ENCODE results near the gene KCNH5.

DNA sequence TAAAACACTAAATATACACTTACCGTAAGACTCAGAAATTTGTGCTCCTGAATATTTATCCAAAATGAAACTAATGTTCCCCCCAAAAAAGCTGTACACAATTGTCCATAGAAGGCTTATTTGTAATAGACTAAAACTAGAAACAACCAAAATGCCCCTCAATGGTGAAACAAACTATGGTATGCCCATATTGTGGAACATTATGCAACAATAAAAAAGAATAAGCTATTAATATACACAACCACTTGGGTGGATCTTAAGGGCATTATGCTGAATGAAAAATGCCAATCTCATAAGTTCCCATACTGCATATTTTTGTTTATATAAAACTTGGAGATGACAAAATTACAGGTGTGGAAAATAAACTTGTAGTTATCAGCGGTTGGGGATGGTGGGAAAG is 357.4 kb downstream of the KCNH5 start:
- no peak for TF ChIP-seq POLR2A (IDR thresholded peaks at IDR 0.05)
- TF ChIP-seq, protein P1, sequence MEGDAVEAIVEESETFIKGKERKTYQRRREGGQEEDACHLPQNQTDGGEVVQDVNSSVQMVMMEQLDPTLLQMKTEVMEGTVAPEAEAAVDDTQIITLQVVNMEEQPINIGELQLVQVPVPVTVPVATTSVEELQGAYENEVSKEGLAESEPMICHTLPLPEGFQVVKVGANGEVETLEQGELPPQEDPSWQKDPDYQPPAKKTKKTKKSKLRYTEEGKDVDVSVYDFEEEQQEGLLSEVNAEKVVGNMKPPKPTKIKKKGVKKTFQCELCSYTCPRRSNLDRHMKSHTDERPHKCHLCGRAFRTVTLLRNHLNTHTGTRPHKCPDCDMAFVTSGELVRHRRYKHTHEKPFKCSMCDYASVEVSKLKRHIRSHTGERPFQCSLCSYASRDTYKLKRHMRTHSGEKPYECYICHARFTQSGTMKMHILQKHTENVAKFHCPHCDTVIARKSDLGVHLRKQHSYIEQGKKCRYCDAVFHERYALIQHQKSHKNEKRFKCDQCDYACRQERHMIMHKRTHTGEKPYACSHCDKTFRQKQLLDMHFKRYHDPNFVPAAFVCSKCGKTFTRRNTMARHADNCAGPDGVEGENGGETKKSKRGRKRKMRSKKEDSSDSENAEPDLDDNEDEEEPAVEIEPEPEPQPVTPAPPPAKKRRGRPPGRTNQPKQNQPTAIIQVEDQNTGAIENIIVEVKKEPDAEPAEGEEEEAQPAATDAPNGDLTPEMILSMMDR (IDR thresholded peaks at IDR 0.05), result no peak
